ENCODE results near the gene AP1S1.
A peak's percentile ranks its signal among the peaks of the same experiment; 100 is the strongest.

Gene AP1S1

GRCh38 chr7:101134399-101134980 lies 19.8 kb upstream of the AP1S1 start:
- CTCF ChIA-PET, result interaction anchor here (0.8 to 3.0 kb wide), 4 partner anchors 9 to 148 kb away, joined by 3 to 16 read pairs (median 4); no protein-coding TSS in a partner anchor
- Histone ChIP-seq H3K4me1 (ENCODE audit: control extremely low read depth in 1 of 4, control insufficient read depth in 4 of 4, insufficient read depth in 4 of 4, low read length in 3 of 4) (peaks cover 0 to 36% (median 19%) of the 10 kb centered on the region in 4 experiments), H3K27me3 (replicated peaks in 2 of 5; ENCODE audit: control insufficient read depth in 4 of 5, insufficient read depth in 5 of 5, low read length in 4 of 5) (peaks cover 0 to 15% (median 2%) of the 10 kb centered on the region in 5 experiments), H3K27ac (ENCODE audit: insufficient read depth in 1 of 2, low read depth in 1 of 2, low read length in 2 of 2, poor library complexity in 1 of 2, severe bottlenecking in 2 of 2) (no peak overlapping the region), H3K4me3 (ENCODE audit: control insufficient read depth in 1 of 7, extremely low read depth in 1 of 7, insufficient read depth in 4 of 7, low read depth in 2 of 7, low read length in 6 of 7) (no peak overlapping the region), H3K36me3 (ENCODE audit: control insufficient read depth in 4 of 4, insufficient read depth in 4 of 4, low read length in 3 of 4) (peaks cover 0 to 46% (median 3%) of the 10 kb centered on the region in 4 experiments), H3K9me3 (ENCODE audit: control extremely low read depth in 1 of 5, control insufficient read depth in 4 of 5, insufficient read depth in 2 of 5, low read depth in 1 of 5, low read length in 4 of 5) (no peaks in the 10 kb centered on the region)
- DNase-seq, result peak in 1 of 3 donors; percentile 48
- POLR2A ChIA-PET, result no interaction called here
- no CpG with 5 or more reads among the region's 6 CpGs for WGBS (ENCODE audit: insufficient coverage)

- DNase-seq, result no peak
- ChIA-PET POLR2A (interaction anchor here (0.6 to 1.9 kb wide), 4 partner anchors 11 to 52 kb away, joined by 3 to 6 read pairs (median 4); partner anchors contain the start of genes SERPINE1 and TRIM56), CTCF (interaction anchor here (0.8 to 2.8 kb wide), 13 partner anchors 9 to 145 kb away, joined by 3 to 10 read pairs (median 4); partner anchors contain the start of genes SERPINE1 and TRIM56)
- Histone ChIP-seq H3K9me3 (ENCODE audit: control extremely low read depth in 1 of 5, control insufficient read depth in 4 of 5, insufficient read depth in 2 of 5, low read depth in 1 of 5, low read length in 4 of 5) (no peaks in the 10 kb centered on the region), H3K27ac (ENCODE audit: insufficient read depth in 1 of 2, low read depth in 1 of 2, low read length in 2 of 2, poor library complexity in 1 of 2, severe bottlenecking in 2 of 2) (peak overlapping the region; percentile 61 to 84), H3K27me3 (replicated peaks in 2 of 5; ENCODE audit: control insufficient read depth in 4 of 5, insufficient read depth in 5 of 5, low read length in 4 of 5) (peaks cover 0 to 15% (median 2%) of the 10 kb centered on the region in 5 experiments), H3K4me3 (ENCODE audit: control insufficient read depth in 1 of 7, extremely low read depth in 1 of 7, insufficient read depth in 4 of 7, low read depth in 2 of 7, low read length in 6 of 7) (peak overlapping the region in 3 of 7 experiments; percentile 26 to 69 (median 63)), H3K36me3 (ENCODE audit: control insufficient read depth in 4 of 4, insufficient read depth in 4 of 4, low read length in 3 of 4) (peaks cover 0 to 30% (median 1%) of the 10 kb centered on the region in 4 experiments), H3K4me1 (ENCODE audit: control extremely low read depth in 1 of 4, control insufficient read depth in 4 of 4, insufficient read depth in 4 of 4, low read length in 3 of 4) (peaks cover 0 to 44% (median 21%) of the 10 kb centered on the region in 4 experiments)
- 100% methylated on average over 4 of the region's 9 CpGs for WGBS (ENCODE audit: insufficient coverage)
Measured at GRCh38 chr7:101137651-101138212, 16.5 kb upstream of the AP1S1 start.

- Histone ChIP-seq H3K9me3 (ENCODE audit: control extremely low read depth in 1 of 5, control insufficient read depth in 4 of 5, insufficient read depth in 2 of 5, low read depth in 1 of 5, low read length in 4 of 5) (no peaks in the 10 kb centered on the region), H3K27me3 (replicated peaks in 2 of 5; ENCODE audit: control insufficient read depth in 4 of 5, insufficient read depth in 5 of 5, low read length in 4 of 5) (peaks cover 0 to 15% (median 2%) of the 10 kb centered on the region in 5 experiments), H3K36me3 (ENCODE audit: control insufficient read depth in 4 of 4, insufficient read depth in 4 of 4, low read length in 3 of 4) (peaks cover 0 to 27% (median 1%) of the 10 kb centered on the region in 4 experiments), H3K4me3 (ENCODE audit: control insufficient read depth in 1 of 7, extremely low read depth in 1 of 7, insufficient read depth in 4 of 7, low read depth in 2 of 7, low read length in 6 of 7) (peak overlapping the region in 4 of 7 experiments; percentile 26 to 69 (median 55)), H3K4me1 (ENCODE audit: control extremely low read depth in 1 of 4, control insufficient read depth in 4 of 4, insufficient read depth in 4 of 4, low read length in 3 of 4) (peaks cover 0 to 44% (median 21%) of the 10 kb centered on the region in 4 experiments), H3K27ac (ENCODE audit: insufficient read depth in 1 of 2, low read depth in 1 of 2, low read length in 2 of 2, poor library complexity in 1 of 2, severe bottlenecking in 2 of 2) (peak overlapping the region; percentile 61 to 84)
- ChIA-PET CTCF (interaction anchor here (0.6 to 2.8 kb wide), 12 partner anchors 10 to 1616 kb away, joined by 3 to 10 read pairs (median 4); partner anchors contain the start of gene SERPINE1), POLR2A (interaction anchor here (0.5 to 1.9 kb wide), 5 partner anchors 11 to 53 kb away, joined by 3 to 6 read pairs (median 4); partner anchors contain the start of genes SERPINE1 and TRIM56)
- WGBS (ENCODE audit: insufficient coverage), result 0% methylated on average over 7 of the region's 16 CpGs
- DNase-seq, result peak; percentile 98 to 99 (median 99)
Measured at GRCh38 chr7:101138213-101138870, 15.9 kb upstream of the AP1S1 start.

GRCh38 chr7:101140339-101140699 lies 14.0 kb upstream of the AP1S1 start:
- Histone ChIP-seq H3K9me3 (ENCODE audit: control extremely low read depth in 1 of 5, control insufficient read depth in 4 of 5, insufficient read depth in 2 of 5, low read depth in 1 of 5, low read length in 4 of 5) (no peaks in the 10 kb centered on the region), H3K36me3 (ENCODE audit: control insufficient read depth in 4 of 4, insufficient read depth in 4 of 4, low read length in 3 of 4) (peaks cover 0 to 20% (median 0%) of the 10 kb centered on the region in 4 experiments), H3K4me1 (ENCODE audit: control extremely low read depth in 1 of 4, control insufficient read depth in 4 of 4, insufficient read depth in 4 of 4, low read length in 3 of 4) (peaks cover 0 to 35% (median 25%) of the 10 kb centered on the region in 4 experiments), H3K27ac (ENCODE audit: insufficient read depth in 1 of 2, low read depth in 1 of 2, low read length in 2 of 2, poor library complexity in 1 of 2, severe bottlenecking in 2 of 2) (no peak overlapping the region), H3K4me3 (ENCODE audit: control insufficient read depth in 1 of 7, extremely low read depth in 1 of 7, insufficient read depth in 4 of 7, low read depth in 2 of 7, low read length in 6 of 7) (no peak overlapping the region), H3K27me3 (replicated peaks in 2 of 5; ENCODE audit: control insufficient read depth in 4 of 5, insufficient read depth in 5 of 5, low read length in 4 of 5) (peaks cover 0 to 15% (median 0%) of the 10 kb centered on the region in 5 experiments)
- DNase-seq, result no peak
- ChIA-PET CTCF (interaction anchor here (0.7 to 5.3 kb wide), 10 partner anchors 12 to 142 kb away, joined by 3 to 47 read pairs (median 4); partner anchors contain the start of gene SERPINE1), POLR2A (no interaction called here)
- 33% methylated on average over 1 of the region's 3 CpGs for WGBS (ENCODE audit: insufficient coverage)

GRCh38 chr7:101140746-101141382 lies 13.4 kb upstream of the AP1S1 start:
- no peak for DNase-seq
- H3K36me3 ChIP-seq (ENCODE audit: control insufficient read depth in 4 of 4, insufficient read depth in 4 of 4, low read length in 3 of 4), result peaks cover 0 to 15% (median 0%) of the 10 kb centered on the region in 4 experiments
- peaks cover 0 to 10% (median 0%) of the 10 kb centered on the region in 5 experiments for H3K27me3 ChIP-seq (replicated peaks in 2 of 5; ENCODE audit: control insufficient read depth in 4 of 5, insufficient read depth in 5 of 5, low read length in 4 of 5)
- 95% methylated on average over 4 of the region's 4 CpGs for WGBS (ENCODE audit: insufficient coverage)
- H3K4me3 ChIP-seq (ENCODE audit: control insufficient read depth in 1 of 7, extremely low read depth in 1 of 7, insufficient read depth in 4 of 7, low read depth in 2 of 7, low read length in 6 of 7), result no peak overlapping the region
- POLR2A ChIA-PET, result no interaction called here
- no peaks in the 10 kb centered on the region for H3K9me3 ChIP-seq (ENCODE audit: control extremely low read depth in 1 of 5, control insufficient read depth in 4 of 5, insufficient read depth in 2 of 5, low read depth in 1 of 5, low read length in 4 of 5)
- H3K27ac ChIP-seq (ENCODE audit: insufficient read depth in 1 of 2, low read depth in 1 of 2, low read length in 2 of 2, poor library complexity in 1 of 2, severe bottlenecking in 2 of 2), result no peak overlapping the region
- CTCF ChIA-PET, result interaction anchor here (0.7 to 5.3 kb wide), 13 partner anchors 12 to 141 kb away, joined by 3 to 47 read pairs (median 4); partner anchors contain the start of genes SERPINE1 and VGF
- peaks cover 0 to 32% (median 23%) of the 10 kb centered on the region in 4 experiments for H3K4me1 ChIP-seq (ENCODE audit: control extremely low read depth in 1 of 4, control insufficient read depth in 4 of 4, insufficient read depth in 4 of 4, low read length in 3 of 4)

- WGBS (ENCODE audit: insufficient coverage), result no CpG with 5 or more reads among the region's 2 CpGs
- Histone ChIP-seq H3K9me3 (ENCODE audit: control extremely low read depth in 1 of 5, control insufficient read depth in 4 of 5, insufficient read depth in 2 of 5, low read depth in 1 of 5, low read length in 4 of 5) (no peaks in the 10 kb centered on the region), H3K27ac (ENCODE audit: insufficient read depth in 1 of 2, low read depth in 1 of 2, low read length in 2 of 2, poor library complexity in 1 of 2, severe bottlenecking in 2 of 2) (no peak overlapping the region), H3K4me1 (ENCODE audit: control extremely low read depth in 1 of 4, control insufficient read depth in 4 of 4, insufficient read depth in 4 of 4, low read length in 3 of 4) (peaks cover 0 to 11% (median 8%) of the 10 kb centered on the region in 4 experiments), H3K4me3 (ENCODE audit: control insufficient read depth in 1 of 7, extremely low read depth in 1 of 7, insufficient read depth in 4 of 7, low read depth in 2 of 7, low read length in 6 of 7) (no peak overlapping the region), H3K36me3 (ENCODE audit: control insufficient read depth in 4 of 4, insufficient read depth in 4 of 4, low read length in 3 of 4) (no peaks in the 10 kb centered on the region), H3K27me3 (replicated peaks in 2 of 5; ENCODE audit: control insufficient read depth in 4 of 5, insufficient read depth in 5 of 5, low read length in 4 of 5) (peaks cover 2 to 12% (median 3%) of the 10 kb centered on the region in 5 experiments)
- no peak for DNase-seq
- POLR2A ChIA-PET, result interaction anchor here (0.6 kb wide), 1 partner anchor 33 kb away, joined by 3 read pairs; no protein-coding TSS in a partner anchor
- CTCF ChIA-PET, result interaction anchor here (0.7 to 2.7 kb wide), 3 partner anchors 8 to 14 kb away, joined by 3 to 14 read pairs (median 10); no protein-coding TSS in a partner anchor
Measured at GRCh38 chr7:101151908-101152651, 2.2 kb upstream of the AP1S1 start.

All from common myeloid progenitor, CD34-positive (primary cell).